Pancreas (tissue), 10 donors: ENCODE measurements around the gene LYRM9. TPM values are rescaled to one million over a fixed set of nuclear protein-coding genes. Genes with fewer than 3 reads are reported as not detected.

ENCODE experiments used
- ATAC-seq, 4 donors: fragments of 200-7000 bp; cut with Tn5 transposase; one replicate each; pipeline versions ENCODE4 v1.8.0 to v1.9.1; 2020; ENCODE audit warnings: mild to moderate bottlenecking in 4 of 4, moderate library complexity in 4 of 4
- DNase-seq, 6 donors: peaks; one replicate each; pipeline ENCODE4 v3.0.0-alpha.2; 2020
- FAIRE-seq: peaks from 2 replicates; lab custom pipeline; 2012; peaks lifted over from hg19 to GRCh38; lab: Jason Lieb, UNC
- H3K27ac ChIP-seq, 4 donors: fragments of 200-600 bp; sonication (generic); 1 replicate in 3 of 4; 2 replicates in 1 of 4; pipeline versions ENCODE4 v1.5.0 to v1.8.0; 2020
- H3K27me3 ChIP-seq, 4 donors: fragments of 200-600 bp; one replicate each; pipeline ENCODE4 v1.8.0; 2021
- H3K36me3 ChIP-seq, 3 donors: fragments of 200-600 bp; sonication (generic) in 1 of 3; one replicate each; pipeline versions ENCODE4 v1.5.0 to v1.8.0; 2020 to 2021
- H3K4me1 ChIP-seq, 3 donors: fragments of 200-600 bp; one replicate each; pipeline ENCODE4 v1.8.0; 2021
- H3K4me3 ChIP-seq, 4 donors: fragments of 200-600 bp; sonication (generic) in 2 of 4; one replicate each; pipeline versions ENCODE4 v1.5.0 to v1.8.0; 2020 to 2021
- H3K9me3 ChIP-seq, 4 donors: fragments of 200-600 bp; one replicate each; pipeline ENCODE4 v1.8.0; 2021
- CTCF ChIP-seq, 4 donors: fragments of 200-600 bp; sonication (generic) in 3 of 4; IDR thresholded peaks; one replicate each; pipeline versions ENCODE4 v1.5.0 to v1.8.0; 2021; ENCODE audit warnings: antibody characterized with exemption in 4 of 4
- WGBS, 2 donors: extraction: QIAGEN DNeasy Blood & Tissue Kit; methylation state at CpG; one replicate each; pipeline ENCODE4 v1.1.7; 2013; 5-methylcytosine and 5-hydroxymethylcytosine counted together
- intact Hi-C, 3 donors: fragments of 100-400 bp; cut with DNase I; formaldehyde crosslinking; loops; one replicate each; pipeline versions ENCODE4 v1.11.1 to v1.14.2; 2022
- polyA plus RNA-seq, 2 donors: library from polyadenylated mRNA; stranded (reverse); fragments of 200-250 nt; gene quantifications; one replicate each; pipeline ENCODE4 v1.2.3, GENCODE V29; 2013
- total RNA-seq, 6 donors: library from RNA; stranded (reverse); fragmentation: NEBNext Ultra II Directional in 4 of 6; extraction: Animal tissue kit (Norgen Biotek cat#: 25700) in 4 of 6; gene quantifications; one replicate each; pipeline versions ENCODE4 v1.2.1 to v1.2.4, GENCODE V29; 2021 to 2023
- donor health status: healthy with polysubstance abuse.
- donor health status: DM: no; HTN: no; CAD: no; lungs with moderate emphysema.
- donor health status: DM: no; HTN: no; CAD: no.
- donor health status: control.
- donor health status: control.
- donor health status: Bipolar disorder and iron deficiency.
- donor health status: DM: yes; HTN: yes; CAD: no.
- donor health status: DM: no; HTN: no; CAD: no.
- donor health status: DM: no; HTN: no; CAD: no.
- donor health status: DM: yes; HTN: yes; CAD: no.

Gene LYRM9
- total and polyA plus RNA-seq, 8 donors = 4.8 to 17.7 (median 9.8) TPM

- ATAC-seq (no peak), DNase-seq (no peak), FAIRE-seq (no peak)
- no peaks in the 10 kb centered on the region for H3K9me3 ChIP-seq
- H3K27me3 ChIP-seq = no peaks in the 10 kb centered on the region
- no peaks in the 10 kb centered on the region for H3K4me1 ChIP-seq
- 80 to 91% methylated on average over 4 of the region's 4 CpGs for WGBS, 2 donors
- H3K27ac ChIP-seq = no peak overlapping the region
- TF ChIP-seq CTCF (IDR thresholded peaks at IDR 0.05) = no peak
- intact Hi-C loops = no loop called here
- no peaks in the 10 kb centered on the region for H3K36me3 ChIP-seq
- no peak overlapping the region for H3K4me3 ChIP-seq
These were observed 30.3 kb downstream of the LYRM9 start for GRCh38 chr17:27862840-27863239.

- DNase-seq (no peak), ATAC-seq (peak in 1 of 4 donors; percentile 56)
These were observed 31.2 kb downstream of the LYRM9 start for GRCh38 chr17:27862004-27862403.

GRCh38 chr17:27860971-27861664 is 32.0 kb downstream of the LYRM9 start:
- H3K27ac ChIP-seq = no peak overlapping the region
- intact Hi-C loops = no loop called here
- H3K9me3 ChIP-seq = no peaks in the 10 kb centered on the region
- no peaks in the 10 kb centered on the region for H3K27me3 ChIP-seq
- no peaks in the 10 kb centered on the region for H3K4me1 ChIP-seq
- TF ChIP-seq CTCF (IDR thresholded peaks at IDR 0.05) = no peak
- H3K36me3 ChIP-seq = no peaks in the 10 kb centered on the region
- no peak for ATAC-seq
- FAIRE-seq = no peak
- DNase-seq = no peak
- no peak overlapping the region for H3K4me3 ChIP-seq
- 68 to 88% methylated on average over 3 of the region's 3 CpGs for WGBS, 2 donors

More at GRCh38 chr17:27862004-27862403, 31.2 kb downstream of the LYRM9 start:
- no peaks in the 10 kb centered on the region for H3K4me1 ChIP-seq
- no peaks in the 10 kb centered on the region for H3K9me3 ChIP-seq
- H3K4me3 ChIP-seq = no peak overlapping the region
- no peak for FAIRE-seq
- TF ChIP-seq CTCF (IDR thresholded peaks at IDR 0.05) = no peak
- intact Hi-C loops = no loop called here
- WGBS, 2 donors = 93 to 96% methylated on average over 4 of the region's 4 CpGs
- no peak overlapping the region for H3K27ac ChIP-seq
- no peaks in the 10 kb centered on the region for H3K27me3 ChIP-seq
- no peaks in the 10 kb centered on the region for H3K36me3 ChIP-seq

GRCh38 chr17:27858621-27859305 is 34.4 kb downstream of the LYRM9 start:
- Histone ChIP-seq H3K27me3 (no peaks in the 10 kb centered on the region), H3K4me3 (no peak overlapping the region), H3K9me3 (no peaks in the 10 kb centered on the region), H3K27ac (no peak overlapping the region), H3K4me1 (no peaks in the 10 kb centered on the region), H3K36me3 (no peaks in the 10 kb centered on the region)
- ATAC-seq = no peak
- no peak for TF ChIP-seq CTCF (IDR thresholded peaks at IDR 0.05)
- intact Hi-C loops = no loop called here
- 89 to 94% methylated on average over 6 of the region's 6 CpGs for WGBS, 2 donors
- FAIRE-seq = no peak
- no peak for DNase-seq
